HEK293T (cell line): ENCODE measurements around the gene LGI4.

Experiments used
- CTCF ChIA-PET: fragments of 350-600 bp; formaldehyde crosslinking; extraction: SDS; loops from one replicate; lab custom pipeline; 2021; ENCODE audit warnings: antibody characterized with exemption, inconsistent platforms; lab: Yijun Ruan, JAX
- POLR2A ChIA-PET: fragments of 350-600 bp; formaldehyde crosslinking; extraction: SDS; loops from one replicate; lab custom pipeline; 2020; ENCODE audit warnings: antibody characterized with exemption, inconsistent platforms; lab: Yijun Ruan, JAX
- DNase-seq: peaks from one replicate; pipeline ENCODE4 v3.0.0; 2012; ENCODE audit warnings: mixed read lengths; ENCODE audit errors: extremely low spot score
- ARNT ChIP-seq: fragments of 450-650 bp; IDR thresholded peaks from 2 replicates; pipeline ENCODE4 v1.6.1; 2017; ENCODE audit warnings: mild to moderate bottlenecking
- BHLHE40 ChIP-seq: fragments of 450-650 bp; IDR thresholded peaks from 2 replicates; pipeline ENCODE4 v1.6.1; 2016; ENCODE audit warnings: mild to moderate bottlenecking, moderate library complexity, borderline replicate concordance
- CTBP1 ChIP-seq: fragments of 450-650 bp; IDR thresholded peaks from 2 replicates; pipeline ENCODE4 v1.6.1; 2016; ENCODE audit warnings: borderline replicate concordance
- ELF4 ChIP-seq: fragments of 450-650 bp; IDR thresholded peaks from 2 replicates; pipeline ENCODE4 v1.6.1; 2017; ENCODE audit warnings: antibody characterized with exemption
- FOXA1 ChIP-seq: fragments of 450-650 bp; IDR thresholded peaks from 2 replicates; pipeline ENCODE4 v1.6.1; 2016; ENCODE audit warnings: mild to moderate bottlenecking
- FOXK2 ChIP-seq: fragments of 450-650 bp; IDR thresholded peaks from 2 replicates; pipeline ENCODE4 v1.6.1; 2016; ENCODE audit warnings: mild to moderate bottlenecking
- FOXM1 ChIP-seq: fragments of 450-650 bp; IDR thresholded peaks from 2 replicates; pipeline ENCODE4 v1.6.1; 2017; ENCODE audit warnings: mild to moderate bottlenecking, borderline replicate concordance
- HDGF ChIP-seq: fragments of 450-650 bp; IDR thresholded peaks from 2 replicates; pipeline ENCODE4 v1.6.1; 2017; ENCODE audit warnings: antibody characterized with exemption, borderline replicate concordance
- L3MBTL2 ChIP-seq: fragments of 450-650 bp; conservative IDR thresholded peaks from 2 replicates; pipeline ENCODE4 v1.6.1; 2016; ENCODE audit warnings: mild to moderate bottlenecking
- LEF1 ChIP-seq: fragments of 450-650 bp; IDR thresholded peaks from 2 replicates; pipeline ENCODE4 v1.6.1; 2017; ENCODE audit warnings: mild to moderate bottlenecking, borderline replicate concordance
- NFRKB ChIP-seq: fragments of 450-650 bp; IDR thresholded peaks from 2 replicates; pipeline ENCODE4 v1.6.1; 2016; ENCODE audit warnings: mild to moderate bottlenecking, moderate library complexity
- PKNOX1 ChIP-seq: fragments of 450-650 bp; IDR thresholded peaks from 2 replicates; pipeline ENCODE4 v1.6.1; 2016
- SP1 ChIP-seq: fragments of 450-650 bp; IDR thresholded peaks from 2 replicates; pipeline ENCODE4 v1.6.1; 2017
- SUZ12 ChIP-seq: fragments of 450-650 bp; IDR thresholded peaks from 2 replicates; pipeline ENCODE4 v1.6.1; 2016; ENCODE audit warnings: mild to moderate bottlenecking
- TARDBP ChIP-seq: fragments of 450-650 bp; IDR thresholded peaks from 2 replicates; pipeline ENCODE4 v1.6.1; 2016
- ZNF384 ChIP-seq: fragments of 450-650 bp; IDR thresholded peaks from 2 replicates; pipeline ENCODE4 v1.6.1; 2016

The LGI4 gene

GRCh38 chr19:35109395-35110112, 25.3 kb downstream of the LGI4 start:
- no peak for DNase-seq
- ChIA-PET POLR2A (no interaction called here), CTCF (no interaction called here)
- TF ChIP-seq FOXA1 = no peak
- no peak for TF ChIP-seq ELF4
- no peak for TF ChIP-seq ARNT
- no peak for TF ChIP-seq FOXK2
- TF ChIP-seq ZNF384 = no peak
- TF ChIP-seq FOXM1 = no peak
- no peak for TF ChIP-seq HDGF
- no peak for TF ChIP-seq CTBP1

DNA sequence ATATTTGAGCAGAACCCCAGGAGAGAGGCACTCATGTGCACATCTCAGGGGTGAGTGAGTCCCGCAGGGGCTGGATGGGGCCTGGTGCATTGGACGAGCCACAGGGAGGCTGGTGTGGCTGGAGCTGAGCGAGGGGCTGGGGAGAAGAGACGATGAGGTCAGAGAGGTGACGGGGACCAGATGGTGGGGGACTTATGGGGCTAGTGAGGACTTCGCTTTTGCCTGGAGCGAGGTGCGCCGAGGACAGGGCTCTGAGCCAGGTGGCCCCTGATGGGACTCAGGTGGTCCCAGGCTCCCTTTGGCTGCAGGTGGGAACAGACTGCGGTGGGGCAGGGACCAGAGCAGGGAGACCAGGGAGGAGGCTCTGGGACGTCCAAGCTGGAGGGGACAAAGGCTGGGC, 26.1 kb downstream of the LGI4 start:
- no peak for TF ChIP-seq NFRKB
- no peak for TF ChIP-seq FOXA1
- DNase-seq = no peak
- CTCF ChIA-PET = no interaction called here
- POLR2A ChIA-PET = no interaction called here

DNA sequence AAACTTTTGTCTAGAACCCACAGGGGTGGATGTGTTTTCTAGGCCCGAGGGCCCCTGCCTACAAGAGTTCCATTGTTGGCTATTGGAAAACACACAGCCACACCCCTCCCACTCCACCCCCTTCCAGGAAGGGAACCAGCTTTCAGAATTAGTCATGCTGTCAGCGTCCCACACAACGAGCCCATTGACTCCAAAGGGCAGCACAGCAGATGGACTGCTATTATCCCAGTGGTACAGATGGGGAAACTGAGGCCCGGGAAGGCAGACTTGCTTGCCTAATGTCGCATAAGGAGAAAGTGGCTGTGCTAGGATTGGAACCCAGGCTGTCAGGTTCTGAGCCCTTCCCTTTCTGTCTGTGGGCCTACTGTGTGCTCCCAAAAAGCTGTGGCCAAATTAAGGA, 27.3 kb downstream of the LGI4 start:
- ChIA-PET POLR2A (no interaction called here), CTCF (interaction anchor here (0.6 kb wide), 1 partner anchor 41 kb away, joined by 3 read pairs; no protein-coding TSS in a partner anchor)
- DNase-seq = no peak

DNA sequence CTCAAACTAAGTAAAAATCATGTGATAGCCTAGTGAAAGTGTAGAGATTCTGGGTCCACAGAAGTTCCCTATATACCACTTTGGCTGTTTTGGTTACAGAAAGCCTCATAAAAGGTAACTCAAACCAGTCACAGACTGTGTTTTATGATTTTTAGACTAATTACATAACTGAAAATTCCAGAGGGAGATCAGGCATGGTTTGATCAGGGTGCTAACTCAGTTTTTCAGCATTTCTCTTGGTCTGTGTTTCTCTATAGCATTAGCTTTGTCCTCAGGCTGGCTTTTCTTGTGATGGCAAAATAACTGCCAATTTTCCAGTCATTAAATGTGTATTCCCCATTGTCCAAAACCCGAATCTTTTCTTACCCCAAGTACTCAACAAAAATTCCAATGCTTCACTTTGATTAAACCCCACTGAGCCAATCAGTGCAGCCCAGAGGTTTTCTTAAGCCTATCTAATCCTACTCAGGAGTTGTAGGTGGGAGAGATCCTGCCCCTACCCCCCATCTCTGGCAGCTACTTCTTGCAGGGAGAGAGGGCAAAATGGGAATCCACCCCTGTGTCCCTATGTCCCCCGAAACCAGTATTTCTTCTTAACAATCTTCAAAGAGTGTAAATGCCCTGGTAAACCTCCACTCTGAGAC, 27.8 kb downstream of the LGI4 start:
- TF ChIP-seq FOXA1 (no peak), SP1 (no peak), NFRKB (no peak), ELF4 (no peak), BHLHE40 (no peak), SUZ12 (no peak), PKNOX1 (no peak), LEF1 (no peak), HDGF (no peak), FOXM1 (no peak), ZNF384 (no peak), FOXK2 (no peak), ARNT (no peak)
- CTCF ChIA-PET = no interaction called here
- POLR2A ChIA-PET = no interaction called here
- no peak for DNase-seq

More for the DNA sequence above, 27.3 kb downstream of the LGI4 start:
- no peak for TF ChIP-seq TARDBP
- no peak for TF ChIP-seq SUZ12
- no peak for TF ChIP-seq BHLHE40
- TF ChIP-seq ELF4 = no peak
- TF ChIP-seq SP1 = no peak
- no peak for TF ChIP-seq CTBP1
- TF ChIP-seq FOXM1 = no peak
- TF ChIP-seq L3MBTL2 = no peak
- no peak for TF ChIP-seq FOXA1
- no peak for TF ChIP-seq HDGF
- TF ChIP-seq NFRKB = no peak
- no peak for TF ChIP-seq PKNOX1
- no peak for TF ChIP-seq LEF1

GRCh38 chr19:35106291-35106583, 28.6 kb downstream of the LGI4 start:
- ChIA-PET POLR2A (no interaction called here), CTCF (no interaction called here)
- TF ChIP-seq FOXA1 = no peak
- TF ChIP-seq PKNOX1 = no peak
- no peak for TF ChIP-seq FOXM1
- no peak for TF ChIP-seq HDGF
- no peak for TF ChIP-seq SUZ12
- TF ChIP-seq ARNT = no peak
- TF ChIP-seq NFRKB = no peak
- TF ChIP-seq FOXK2 = no peak
- no peak for TF ChIP-seq L3MBTL2
- no peak for TF ChIP-seq BHLHE40
- no peak for DNase-seq

- TF ChIP-seq TARDBP (no peak), FOXM1 (no peak), ARNT (no peak)
- DNase-seq = no peak
- POLR2A ChIA-PET = no interaction called here
- CTCF ChIA-PET = no interaction called here
These were observed 29.2 kb downstream of the LGI4 start for GRCh38 chr19:35105411-35106290.

DNA sequence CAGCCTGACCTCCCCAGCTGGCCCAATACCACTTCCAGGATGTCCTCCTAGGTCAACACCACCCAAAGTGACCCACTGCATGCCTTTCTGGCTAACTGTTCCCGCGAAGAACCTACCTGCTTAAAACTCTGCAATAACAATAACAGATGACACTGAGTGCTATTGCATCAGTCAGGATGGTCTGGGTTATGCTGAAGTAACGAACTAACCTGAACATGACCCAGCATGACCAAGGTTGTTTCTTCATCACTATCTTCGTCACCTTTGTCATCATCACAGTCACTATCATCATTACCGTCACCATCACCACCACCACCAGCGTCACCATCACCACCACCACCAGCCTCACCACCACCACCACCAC, 29.8 kb downstream of the LGI4 start:
- POLR2A ChIA-PET = no interaction called here
- DNase-seq = no peak
- CTCF ChIA-PET = no interaction called here
- TF ChIP-seq NFRKB (no peak), PKNOX1 (no peak), ZNF384 (no peak), BHLHE40 (no peak), FOXK2 (no peak), FOXA1 (no peak), HDGF (no peak), ELF4 (no peak), SP1 (no peak), ARNT (no peak), SUZ12 (no peak), TARDBP (no peak), LEF1 (no peak), CTBP1 (no peak), L3MBTL2 (no peak), FOXM1 (no peak)
